ENCODE results near the gene KCNIP3. TPM values are rescaled to one million over a fixed set of nuclear protein-coding genes. Genes with fewer than 3 reads are reported as not detected.

KCNIP3 gene
- total RNA-seq, 1 experiment from 2014 or later = 4.5 TPM

DNA sequence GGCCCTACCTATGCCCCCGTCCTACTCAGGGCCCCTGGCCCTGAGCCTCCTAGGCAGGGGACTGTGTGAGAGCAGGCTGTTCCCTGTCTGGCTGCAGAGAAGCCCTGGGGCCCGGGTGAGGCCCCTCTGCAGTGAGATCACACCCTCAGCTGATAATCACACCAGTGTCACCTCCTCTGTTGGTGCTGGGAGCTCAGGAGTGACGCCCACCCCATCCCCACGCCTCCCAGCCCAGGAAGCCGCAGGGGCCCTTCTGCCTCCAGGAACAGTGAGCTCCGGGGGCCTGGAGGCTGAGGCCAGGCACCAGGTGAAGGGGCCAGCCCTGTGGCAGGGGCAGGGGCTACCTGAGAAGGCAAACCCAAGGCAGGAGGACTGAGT lies 20.0 kb downstream of the KCNIP3 start:
- Histone ChIP-seq H2AFZ (peak overlapping the region; percentile 26; the same call in 1 of the 2 replicates), H3K9me3 (ENCODE audit: insufficient read depth, low read depth) (no peaks in the 10 kb centered on the region), H3K27ac (peak overlapping the region; percentile 88), H3K27me3 (ENCODE audit: insufficient read depth, low read depth) (no peaks in the 10 kb centered on the region), H3K9me2 (ENCODE audit: insufficient read depth) (no peaks in the 10 kb centered on the region), H3K4me1 (replicated peaks; ENCODE audit: insufficient read depth) (peaks cover 82% of the 10 kb centered on the region), H4K20me1 (ENCODE audit: insufficient read depth) (no peaks in the 10 kb centered on the region), H3K79me2 (ENCODE audit: low read depth) (peaks cover 8% of the 10 kb centered on the region; the same call in 1 of the 2 replicates), H3K4me3 (peak overlapping the region; percentile 46), H3F3A (ENCODE audit: insufficient read depth, low read depth) (peaks cover 36% of the 10 kb centered on the region), H3K4me2 (peak overlapping the region; percentile 83), H3K36me3 (ENCODE audit: low read depth) (no peaks in the 10 kb centered on the region)
- no TSS peak for BruUV-seq (replicated peaks)
- ChIA-PET CTCF (interaction anchor here (3.0 kb wide), 1 partner anchor 85 kb away, joined by 14 read pairs; no protein-coding TSS in a partner anchor), POLR2A (ENCODE audit: unreplicated experiment) (no interaction called here)
- peak in 1 of 2 experiments; percentile 37 for DNase-seq
- intact Hi-C loops (cut with micrococcal nuclease; ENCODE audit: unreplicated experiment) = no loop called here
- TF ChIP-seq EZH2 (IDR thresholded peaks at IDR 0.05; ENCODE audit: low read depth) = no peak
- no peak for TF ChIP-seq CTCF (conservative IDR thresholded peaks at IDR 0.05)

- Histone ChIP-seq H3K9me3 (ENCODE audit: insufficient read depth, low read depth) (no peaks in the 10 kb centered on the region), H3K4me1 (replicated peaks; ENCODE audit: insufficient read depth) (peaks cover 76% of the 10 kb centered on the region), H3K79me2 (ENCODE audit: low read depth) (peaks cover 8% of the 10 kb centered on the region; the same call in 1 of the 2 replicates), H3K27me3 (ENCODE audit: insufficient read depth, low read depth) (no peaks in the 10 kb centered on the region), H3K4me3 (peak overlapping the region; percentile 46), H4K20me1 (ENCODE audit: insufficient read depth) (no peaks in the 10 kb centered on the region), H3K4me2 (peak overlapping the region; percentile 83), H3F3A (ENCODE audit: insufficient read depth, low read depth) (peaks cover 36% of the 10 kb centered on the region), H3K27ac (peak overlapping the region; percentile 88), H3K36me3 (ENCODE audit: low read depth) (no peaks in the 10 kb centered on the region), H3K9me2 (ENCODE audit: insufficient read depth) (no peaks in the 10 kb centered on the region), H2AFZ (peak overlapping the region; percentile 26; the same call in 1 of the 2 replicates)
- TF ChIP-seq CTCF (conservative IDR thresholded peaks at IDR 0.05) = no peak
- no peak for TF ChIP-seq EZH2 (IDR thresholded peaks at IDR 0.05; ENCODE audit: low read depth)
- BruUV-seq (replicated peaks) = no TSS peak
- POLR2A ChIA-PET (ENCODE audit: unreplicated experiment) = no interaction called here
- intact Hi-C loops (cut with micrococcal nuclease; ENCODE audit: unreplicated experiment) = no loop called here
- DNase-seq = peak in 1 of 2 experiments; percentile 55
- CTCF ChIA-PET = no interaction called here
Observed at GRCh38 chr2:95317665-95318425, 20.7 kb downstream of the KCNIP3 start.

- Histone ChIP-seq H3K4me3 (peak overlapping the region; percentile 46; the same call in 1 of the 2 replicates), H3K79me2 (ENCODE audit: low read depth) (peaks cover 8% of the 10 kb centered on the region; the same call in 1 of the 2 replicates), H3K9me3 (ENCODE audit: insufficient read depth, low read depth) (no peaks in the 10 kb centered on the region), H3K27ac (no peak overlapping the region), H3F3A (ENCODE audit: insufficient read depth, low read depth) (peaks cover 36% of the 10 kb centered on the region), H3K36me3 (ENCODE audit: low read depth) (no peaks in the 10 kb centered on the region), H3K27me3 (ENCODE audit: insufficient read depth, low read depth) (no peaks in the 10 kb centered on the region), H3K9me2 (ENCODE audit: insufficient read depth) (no peaks in the 10 kb centered on the region), H3K4me2 (peak overlapping the region; percentile 83), H4K20me1 (ENCODE audit: insufficient read depth) (no peaks in the 10 kb centered on the region), H2AFZ (no peak overlapping the region), H3K4me1 (replicated peaks; ENCODE audit: insufficient read depth) (peaks cover 68% of the 10 kb centered on the region)
- intact Hi-C loops (cut with micrococcal nuclease; ENCODE audit: unreplicated experiment) = no loop called here
- no peak for DNase-seq
- TF ChIP-seq CTCF (conservative IDR thresholded peaks at IDR 0.05) (no peak), EZH2 (IDR thresholded peaks at IDR 0.05; ENCODE audit: low read depth) (no peak)
- POLR2A ChIA-PET (ENCODE audit: unreplicated experiment) = no interaction called here
- CTCF ChIA-PET = no interaction called here
- BruUV-seq (replicated peaks) = no TSS peak
Observed at GRCh38 chr2:95318431-95319220, 21.5 kb downstream of the KCNIP3 start.
